Dermis blood vessel endothelial cell (primary cell): Measurements from ENCODE around the gene CREG2. TPM values are rescaled to one million over a fixed set of nuclear protein-coding genes. Genes with fewer than 3 reads are reported as not detected.
A peak's percentile ranks its signal among the peaks of the same experiment; 100 is the strongest.
"Not testable (repeated sequence)": the region's sequence is repeated elsewhere in the genome, so short reads cannot be mapped to it uniquely, and the experiment has no call there.

Source experiments
- DNase-seq: peaks from one replicate; pipeline ENCODE4 v3.0.0; 2010
- total RNA-seq: library from RNA; depleted of rRNA; stranded (reverse); fragments of >200 nt; gene quantifications from 2 replicates; pipeline ENCODE4 v1.2.3, GENCODE V29; 2014

CREG2 gene
- total RNA-seq, 1 donor from 2014 or later = 1.0 TPM

GRCh38 chr2:101371636-101372035, 15.7 kb downstream of the CREG2 start:
- DNase-seq = peak; percentile 53

- DNase-seq = no peak
Measured at GRCh38 chr2:101369100-101369499, 18.2 kb downstream of the CREG2 start.

- DNase-seq = no peak
Measured at GRCh38 chr2:101368376-101368775, 18.9 kb downstream of the CREG2 start.

GRCh38 chr2:101367508-101367907, 19.8 kb downstream of the CREG2 start:
- no peak for DNase-seq

- no peak for DNase-seq
Measured at GRCh38 chr2:101364878-101365277, 22.4 kb downstream of the CREG2 start.

GRCh38 chr2:101362777-101363176, 24.5 kb downstream of the CREG2 start:
- no peak for DNase-seq

- DNase-seq = no peak
Measured at GRCh38 chr2:101362316-101362715, 25.0 kb downstream of the CREG2 start.

GRCh38 chr2:101361522-101361921, 25.8 kb downstream of the CREG2 start:
- no peak for DNase-seq

GRCh38 chr2:101361121-101361520, 26.2 kb downstream of the CREG2 start:
- DNase-seq = peak; percentile 12

GRCh38 chr2:101360232-101360631, 27.1 kb downstream of the CREG2 start:
- no peak for DNase-seq

GRCh38 chr2:101359410-101359954, 27.8 kb downstream of the CREG2 start:
- DNase-seq = no peak

- DNase-seq = no peak
Measured at GRCh38 chr2:101357376-101357775, 29.9 kb downstream of the CREG2 start.

GRCh38 chr2:101356521-101356920, 30.8 kb downstream of the CREG2 start:
- no peak for DNase-seq

- no peak for DNase-seq
Measured at GRCh38 chr2:101356055-101356454, 31.2 kb downstream of the CREG2 start.

GRCh38 chr2:101355401-101356054, 31.8 kb downstream of the CREG2 start:
- no peak for DNase-seq

GRCh38 chr2:101354420-101355311, 32.6 kb downstream of the CREG2 start:
- no peak for DNase-seq

- not testable (repeated sequence) for DNase-seq
Measured at GRCh38 chr2:101352631-101353030, 34.7 kb downstream of the CREG2 start.

GRCh38 chr2:101351207-101351606, 36.1 kb downstream of the CREG2 start:
- no peak for DNase-seq

- peak; percentile 68 for DNase-seq
Measured at GRCh38 chr2:101349893-101350662, 37.2 kb downstream of the CREG2 start.

- no peak for DNase-seq
Measured at GRCh38 chr2:101348883-101349282, 38.4 kb downstream of the CREG2 start.

GRCh38 chr2:101346909-101347308, 40.4 kb downstream of the CREG2 start:
- no peak for DNase-seq

- DNase-seq = no peak
Measured at GRCh38 chr2:101344137-101344536, 43.2 kb downstream of the CREG2 start.

- no peak for DNase-seq
Measured at GRCh38 chr2:101342625-101343008, 44.7 kb downstream of the CREG2 start.
